ENCODE data around the gene ELFN1.

DNA sequence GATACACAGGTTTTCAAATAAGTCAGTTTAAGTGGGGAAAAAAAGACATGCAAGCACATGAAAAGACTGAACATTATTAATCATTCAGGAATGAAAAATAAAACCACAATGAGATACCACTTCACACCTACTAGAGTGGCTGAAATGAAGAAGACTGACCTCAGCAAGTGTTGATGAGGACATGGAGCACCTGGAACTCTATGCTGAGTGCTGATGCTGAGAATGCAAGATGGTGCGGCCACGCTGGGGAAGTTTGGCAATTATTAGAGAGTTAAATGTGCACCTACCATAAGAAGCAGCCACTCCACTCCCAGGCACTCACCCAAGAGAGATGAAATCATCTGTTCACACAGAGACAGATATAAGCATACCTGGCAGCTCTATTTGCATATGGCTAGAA is 32.9 kb upstream of the ELFN1 start:
- TF ChIP-seq POLR2AphosphoS5 (IDR thresholded peaks at IDR 0.05; ENCODE audit: low read depth, low read length) (no peak), RCOR1 (IDR thresholded peaks at IDR 0.05; ENCODE audit: low read length) (no peak), CTCF (IDR thresholded peaks at IDR 0.05) (no peak), GABPA (IDR thresholded peaks at IDR 0.05; ENCODE audit: low read depth) (no peak), FOXM1 (IDR thresholded peaks at IDR 0.05; ENCODE audit: low read depth) (no peak), MXI1 (IDR thresholded peaks at IDR 0.05; ENCODE audit: low read depth, low read length) (no peak), MAX (IDR thresholded peaks at IDR 0.05; ENCODE audit: low read depth) (no peak)
